GM12873 (cell line): ENCODE results near the gene CCDC73.

Experiments
- CTCF ChIP-seq: IDR thresholded peaks from 2 replicates; pipeline ENCODE4 v1.5.1; 2012; ENCODE audit warnings: low read depth, mild to moderate bottlenecking, moderate library complexity, low read length, control low read depth; ENCODE audit not compliant: insufficient read depth; ENCODE audit errors: missing control alignments

The CCDC73 gene

GRCh38 chr11:32594272-32594671 lies 200.2 kb downstream of the CCDC73 start:
- no peak for TF ChIP-seq CTCF

- peak; percentile 27 for TF ChIP-seq CTCF
Measured at GRCh38 chr11:32586576-32587190, 207.8 kb downstream of the CCDC73 start.

GRCh38 chr11:32584921-32585320 lies 209.5 kb downstream of the CCDC73 start:
- no peak for TF ChIP-seq CTCF

GRCh38 chr11:32583459-32584271 lies 210.8 kb downstream of the CCDC73 start, which contains the start of gene EIF3M:
Gene EIF3M, plus strand, starts transcription at chr11:32583831. Its CDS starts 57 bp downstream, at chr11:32583888.
- TF ChIP-seq CTCF: no peak

DNA sequence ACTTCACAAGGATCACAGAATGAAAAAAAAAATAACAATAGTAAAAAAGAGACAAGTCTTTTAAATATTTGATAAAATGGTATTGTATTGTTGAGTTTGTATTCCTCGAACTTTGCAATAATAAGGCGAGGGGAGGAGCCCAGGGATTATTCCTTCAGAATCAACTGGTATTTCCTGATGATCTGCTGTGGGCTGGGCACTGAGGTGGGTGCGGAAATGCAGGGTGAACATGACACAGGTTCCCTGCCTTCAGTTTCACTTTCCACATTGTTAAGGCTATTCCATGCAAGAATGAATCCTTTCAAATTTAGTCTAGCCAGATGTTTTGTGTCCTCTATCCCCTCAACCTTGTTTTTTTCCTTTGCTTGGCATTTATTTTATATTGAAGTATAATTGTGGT lies 212.9 kb downstream of the CCDC73 start:
- TF ChIP-seq CTCF: no peak

GRCh38 chr11:32580967-32581366 lies 213.5 kb downstream of the CCDC73 start:
- no peak for TF ChIP-seq CTCF

GRCh38 chr11:32576456-32576855 lies 218.0 kb downstream of the CCDC73 start:
- no peak for TF ChIP-seq CTCF
